ENCODE results near the gene PIEZO2.

PIEZO2 gene

GRCh38 chr18:10842861-10843260, 306.5 kb downstream of the PIEZO2 start (continued):
- TF ChIP-seq PATZ1 (CRISPR knock-in tag; IDR thresholded peaks at IDR 0.05; ENCODE audit: borderline replicate concordance) = no peak

- TF ChIP-seq TCF4 (CRISPR knock-in tag; IDR thresholded peaks at IDR 0.05; ENCODE audit: borderline replicate concordance) (no peak), CREB5 (CRISPR knock-in tag; IDR thresholded peaks at IDR 0.05; ENCODE audit: low read depth) (no peak), CSDC2 (CRISPR knock-in tag; IDR thresholded peaks at IDR 0.05) (no peak)
- ATAC-seq = no peak
Observed at GRCh38 chr18:10842371-10842770, 307.0 kb downstream of the PIEZO2 start.

GRCh38 chr18:10841203-10841602, 308.2 kb downstream of the PIEZO2 start:
- no peak for ATAC-seq
- TF ChIP-seq PPARA (CRISPR knock-in tag; IDR thresholded peaks at IDR 0.05; ENCODE audit: borderline replicate concordance) (no peak), CREB5 (CRISPR knock-in tag; IDR thresholded peaks at IDR 0.05; ENCODE audit: low read depth) (no peak), PATZ1 (CRISPR knock-in tag; IDR thresholded peaks at IDR 0.05; ENCODE audit: borderline replicate concordance) (no peak), TOX (CRISPR knock-in tag; IDR thresholded peaks at IDR 0.05; ENCODE audit: borderline replicate concordance) (no peak), OSR1 (CRISPR knock-in tag; IDR thresholded peaks at IDR 0.05) (no peak), TSHZ2 (CRISPR knock-in tag; IDR thresholded peaks at IDR 0.05) (no peak), ZNF8 (CRISPR knock-in tag; IDR thresholded peaks at IDR 0.05) (no peak), ISL1 (CRISPR knock-in tag; IDR thresholded peaks at IDR 0.05) (no peak), TCF4 (CRISPR knock-in tag; IDR thresholded peaks at IDR 0.05; ENCODE audit: borderline replicate concordance) (no peak), CSRNP3 (CRISPR knock-in tag; IDR thresholded peaks at IDR 0.05) (no peak), ARNTL (CRISPR knock-in tag; IDR thresholded peaks at IDR 0.05; ENCODE audit: borderline replicate concordance, low read depth) (no peak)

GRCh38 chr18:10840743-10841142, 308.6 kb downstream of the PIEZO2 start:
- ATAC-seq = no peak
- TF ChIP-seq ZNF8 (CRISPR knock-in tag; IDR thresholded peaks at IDR 0.05) (no peak), ISL1 (CRISPR knock-in tag; IDR thresholded peaks at IDR 0.05) (0 out of 2 replicates have a peak, but pooled peaks have one; percentile 8), ESRRG (CRISPR knock-in tag; IDR thresholded peaks at IDR 0.05) (no peak), ARNTL (CRISPR knock-in tag; IDR thresholded peaks at IDR 0.05; ENCODE audit: borderline replicate concordance, low read depth) (no peak)

GRCh38 chr18:10839421-10839820, 309.9 kb downstream of the PIEZO2 start:
- TF ChIP-seq ZNF70 (CRISPR knock-in tag; IDR thresholded peaks at IDR 0.05) (no peak), PPARA (CRISPR knock-in tag; IDR thresholded peaks at IDR 0.05; ENCODE audit: borderline replicate concordance) (no peak)

More at GRCh38 chr18:10839421-10839820, 309.9 kb downstream of the PIEZO2 start:
- no peak for ATAC-seq

Measured in SK-N-SH treated with all-trans-retinoic acid at 6 μM for 48 hours (cell line).